Nucleus accumbens (tissue), 56 donors: ENCODE results near the gene PRR12.
A peak's percentile ranks its signal among the peaks of the same experiment; 100 is the strongest.

Experiments
- DNase-seq, 56 donors: peaks; one replicate each; lab custom pipeline; 2025; lab: John Stamatoyannopoulos, UW

PRR12 gene

DNA sequence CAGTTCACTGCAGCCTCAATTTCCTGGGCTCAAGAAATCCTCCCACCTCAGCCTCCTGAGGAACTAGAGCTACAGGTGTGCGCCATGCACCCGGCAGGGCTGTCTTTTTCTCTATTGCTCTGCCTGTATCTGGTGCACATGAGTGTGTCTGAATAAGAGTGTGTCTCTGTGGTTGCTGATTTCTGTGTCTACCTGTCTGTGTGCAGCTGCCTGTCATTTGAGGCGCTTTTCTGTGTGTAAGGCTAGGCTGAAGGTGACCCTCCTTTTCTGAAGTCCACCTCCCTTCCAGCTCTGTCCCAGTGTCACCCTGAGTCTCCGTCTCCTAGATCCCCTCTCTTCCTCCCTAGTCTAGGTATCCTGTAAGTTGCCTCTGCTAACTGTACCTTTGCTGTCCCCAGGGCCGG lies 1.5 kb upstream of the PRR12 start:
- peak in 1 of 56 donors; percentile 16 for DNase-seq

GRCh38 chr19:49590071-49590970 lies 661 bp upstream of the PRR12 start:
- peak; percentile 41 to 96 (median 82) for DNase-seq

DNA sequence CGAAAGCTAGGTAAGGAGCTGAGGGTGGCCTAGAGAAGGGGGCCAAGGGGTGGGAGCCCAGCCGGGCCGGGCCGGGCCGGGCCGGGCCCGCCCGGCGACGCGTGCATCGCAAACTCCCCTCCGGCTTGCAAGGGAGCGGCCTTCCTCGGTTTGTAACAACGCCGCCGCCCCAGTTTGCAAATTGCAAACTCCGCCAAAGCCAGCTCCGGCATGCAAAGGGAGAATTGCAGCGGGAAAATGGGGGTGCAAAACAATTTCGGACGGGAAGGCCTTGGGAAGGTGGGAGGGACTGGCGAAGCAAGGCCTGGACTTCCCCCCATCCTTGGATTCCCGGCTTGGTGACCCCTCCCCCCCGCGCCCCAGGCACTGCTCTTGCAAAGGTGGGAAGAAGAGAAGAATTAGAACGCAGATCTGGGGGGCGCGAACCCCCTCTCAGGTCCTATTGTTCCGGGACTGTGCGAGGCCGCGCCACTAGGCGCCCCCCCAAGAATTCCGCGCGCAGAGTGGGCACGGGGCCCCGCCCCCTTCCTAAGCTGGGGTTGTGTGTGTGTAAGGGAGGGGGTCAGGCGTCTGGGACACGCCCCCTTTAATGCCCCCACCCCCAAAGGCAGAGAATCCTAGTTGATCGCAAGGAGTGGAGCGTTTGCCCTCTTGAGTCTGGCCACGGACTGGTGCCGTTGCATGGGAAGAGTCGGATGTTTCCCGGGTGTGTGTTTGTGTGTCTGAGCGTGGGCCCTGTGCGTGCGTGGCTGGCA lies 926 bp downstream of the PRR12 start:
- DNase-seq = peak in 42 of 56 donors; percentile 30 to 73 (median 55)

DNA sequence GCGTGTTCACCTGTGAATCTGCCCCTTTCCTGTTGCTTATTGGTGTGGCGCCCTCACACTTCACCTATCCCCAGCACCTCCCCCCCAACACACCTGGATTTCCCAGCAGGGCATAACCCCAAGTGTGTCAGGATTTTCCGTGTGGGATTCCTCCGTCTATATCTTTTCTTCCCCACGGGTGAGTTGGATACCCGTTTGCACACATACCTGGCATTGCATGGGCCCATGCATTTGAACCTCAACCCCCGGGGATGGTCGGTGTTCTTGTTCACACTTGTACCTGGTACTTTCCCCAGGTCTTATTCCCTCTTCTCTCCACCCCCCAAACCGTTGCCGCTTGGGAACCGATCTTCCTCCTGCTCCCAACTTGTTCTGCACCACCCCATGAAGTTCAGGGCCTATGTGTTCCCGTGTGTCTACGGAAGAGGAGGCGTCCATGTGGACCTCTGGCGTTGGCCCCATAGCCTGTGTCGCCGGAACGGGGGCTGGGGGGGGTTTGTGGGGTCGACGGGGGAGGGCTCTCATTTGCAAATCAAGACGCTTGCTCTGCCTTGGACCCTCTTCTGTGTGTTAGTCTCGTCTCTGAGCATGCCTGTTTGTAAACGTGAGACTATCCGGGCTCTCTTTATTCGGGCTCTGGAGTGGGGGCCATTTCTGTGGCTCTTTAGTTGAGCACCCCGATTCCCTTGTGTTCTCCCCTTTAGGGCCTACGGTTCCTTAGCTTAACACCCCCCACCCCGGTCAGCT lies 1.7 kb downstream of the PRR12 start:
- DNase-seq = peak in 11 of 56 donors; percentile 15 to 50 (median 28)

GRCh38 chr19:49593233-49594113 lies 2.5 kb downstream of the PRR12 start:
- peak; percentile 41 to 96 (median 90) for DNase-seq

DNA sequence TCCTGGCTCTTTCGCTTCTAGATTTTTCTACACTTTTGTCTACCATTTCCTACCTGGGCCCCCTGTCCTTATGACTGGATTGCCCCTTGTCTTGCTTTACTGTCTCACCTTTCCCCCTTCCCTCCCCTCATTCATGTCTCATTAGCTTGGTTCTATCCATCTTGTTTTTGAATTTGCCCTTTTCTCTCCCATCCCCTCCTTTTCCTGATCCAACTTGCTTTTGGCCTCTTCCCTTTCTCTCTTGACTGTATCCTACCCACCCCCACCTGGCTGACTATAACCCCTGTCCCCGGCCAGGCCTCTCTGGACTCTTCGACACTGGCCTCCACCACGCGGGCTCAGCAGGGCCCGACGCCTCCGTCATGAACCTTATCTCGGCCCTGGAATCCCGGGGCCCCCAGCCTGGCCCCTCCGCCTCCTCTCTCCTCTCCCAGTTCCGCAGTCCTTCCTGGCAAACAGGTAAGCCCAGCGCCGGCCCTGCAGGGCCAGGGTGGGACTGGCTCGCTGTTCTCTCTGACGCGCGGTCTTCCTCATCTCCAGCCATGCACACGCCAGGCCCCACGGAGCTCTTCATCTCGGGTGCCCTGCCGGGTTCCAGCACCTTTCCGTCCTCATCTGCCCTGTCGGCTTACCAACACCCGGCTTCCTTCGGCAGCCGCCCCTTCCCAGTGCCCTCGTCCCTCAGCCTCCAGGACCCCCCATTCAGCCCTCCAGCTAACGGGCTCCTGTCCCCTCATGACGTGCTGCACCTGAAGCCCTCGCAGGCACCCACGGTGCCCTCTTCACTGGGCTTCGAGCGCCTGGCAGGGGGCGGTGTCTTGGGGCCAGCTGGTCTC lies 3.4 kb downstream of the PRR12 start:
- peak in 2 of 56 donors; percentile 1 to 6 for DNase-seq

- no peak for DNase-seq
Measured at GRCh38 chr19:49594993-49595818, 4.2 kb downstream of the PRR12 start.

- DNase-seq = no peak
Measured at GRCh38 chr19:49595819-49596404, 4.9 kb downstream of the PRR12 start.

DNA sequence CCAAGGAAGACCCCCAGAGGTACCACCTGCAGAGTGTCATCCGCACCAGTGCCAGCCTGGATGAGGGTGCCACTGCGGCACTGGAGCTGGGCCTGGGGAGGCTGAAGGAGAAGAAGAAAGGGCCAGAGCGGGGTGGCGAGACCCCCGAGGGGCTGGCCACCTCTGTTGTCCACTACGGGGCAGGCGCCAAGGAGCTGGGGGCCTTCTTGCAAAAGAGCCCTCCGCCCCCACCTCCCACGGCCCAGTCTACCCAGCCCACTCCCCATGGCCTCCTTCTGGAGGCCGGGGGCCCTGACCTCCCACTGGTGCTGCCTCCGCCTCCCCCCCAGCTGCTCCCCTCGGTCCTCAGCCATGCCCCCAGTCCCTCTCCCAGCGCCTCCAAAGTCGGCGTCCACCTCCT lies 5.4 kb downstream of the PRR12 start:
- no peak for DNase-seq

DNA sequence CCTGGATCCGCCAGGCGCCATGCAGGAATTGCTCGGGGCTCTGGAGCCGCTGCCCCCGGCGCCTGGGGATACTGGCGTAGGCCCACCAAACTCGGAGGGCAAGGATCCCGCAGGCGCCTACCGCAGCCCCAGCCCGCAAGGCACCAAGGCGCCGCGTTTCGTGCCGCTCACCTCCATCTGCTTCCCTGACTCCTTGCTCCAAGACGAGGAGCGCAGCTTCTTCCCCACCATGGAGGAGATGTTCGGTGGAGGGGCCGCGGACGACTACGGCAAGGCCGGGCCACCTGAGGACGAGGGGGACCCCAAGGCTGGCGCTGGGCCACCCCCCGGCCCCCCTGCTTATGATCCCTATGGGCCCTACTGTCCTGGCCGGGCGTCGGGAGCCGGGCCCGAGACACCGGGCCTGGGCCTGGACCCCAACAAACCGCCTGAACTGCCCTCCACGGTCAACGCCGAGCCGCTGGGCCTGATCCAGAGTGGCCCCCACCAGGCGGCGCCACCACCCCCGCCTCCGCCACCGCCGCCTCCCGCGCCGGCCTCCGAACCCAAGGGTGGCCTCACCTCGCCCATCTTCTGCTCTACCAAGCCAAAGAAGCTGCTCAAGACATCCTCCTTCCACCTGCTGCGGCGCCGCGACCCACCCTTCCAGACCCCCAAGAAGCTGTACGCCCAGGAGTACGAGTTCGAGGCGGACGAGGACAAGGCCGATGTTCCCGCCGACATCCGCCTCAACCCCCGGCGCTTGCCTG lies 6.1 kb downstream of the PRR12 start:
- DNase-seq = no peak

- DNase-seq = no peak
Measured at GRCh38 chr19:49597703-49597974, 6.7 kb downstream of the PRR12 start.

DNA sequence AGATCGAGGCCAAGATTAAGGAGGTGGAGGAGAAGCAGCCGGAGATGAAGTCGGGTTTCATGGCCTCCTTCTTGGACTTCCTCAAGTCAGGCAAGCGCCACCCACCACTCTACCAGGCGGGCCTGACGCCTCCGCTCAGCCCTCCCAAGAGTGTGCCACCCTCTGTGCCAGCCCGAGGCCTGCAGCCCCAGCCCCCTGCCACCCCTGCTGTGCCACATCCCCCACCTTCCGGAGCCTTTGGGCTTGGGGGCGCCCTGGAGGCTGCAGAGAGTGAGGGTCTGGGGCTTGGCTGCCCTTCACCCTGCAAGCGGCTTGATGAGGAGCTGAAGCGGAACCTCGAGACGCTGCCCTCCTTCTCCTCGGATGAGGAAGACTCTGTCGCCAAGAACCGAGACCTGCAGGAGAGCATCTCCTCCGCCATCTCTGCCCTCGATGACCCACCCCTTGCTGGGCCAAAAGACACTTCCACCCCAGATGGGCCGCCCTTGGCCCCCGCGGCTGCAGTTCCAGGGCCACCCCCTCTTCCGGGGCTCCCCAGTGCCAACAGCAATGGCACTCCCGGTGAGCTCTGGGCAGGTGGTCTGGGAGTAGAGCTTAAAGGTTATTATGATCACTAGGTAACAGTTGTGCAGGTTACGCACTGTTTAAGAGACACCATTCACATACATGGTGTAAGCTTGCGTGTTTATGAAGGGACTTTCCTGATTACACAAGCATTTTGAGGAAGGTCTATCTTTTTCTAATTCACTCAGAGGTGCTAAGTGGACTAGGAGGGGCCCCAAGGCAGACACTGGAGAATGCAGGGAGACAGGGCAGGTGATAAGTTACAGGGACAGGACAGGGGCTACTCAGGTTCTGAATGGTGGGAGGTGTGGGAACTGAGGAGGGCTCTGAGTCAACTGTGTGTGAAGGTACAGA lies 8.7 kb downstream of the PRR12 start:
- no peak for DNase-seq

- DNase-seq = no peak
Measured at GRCh38 chr19:49601482-49602038, 10.6 kb downstream of the PRR12 start.

DNA sequence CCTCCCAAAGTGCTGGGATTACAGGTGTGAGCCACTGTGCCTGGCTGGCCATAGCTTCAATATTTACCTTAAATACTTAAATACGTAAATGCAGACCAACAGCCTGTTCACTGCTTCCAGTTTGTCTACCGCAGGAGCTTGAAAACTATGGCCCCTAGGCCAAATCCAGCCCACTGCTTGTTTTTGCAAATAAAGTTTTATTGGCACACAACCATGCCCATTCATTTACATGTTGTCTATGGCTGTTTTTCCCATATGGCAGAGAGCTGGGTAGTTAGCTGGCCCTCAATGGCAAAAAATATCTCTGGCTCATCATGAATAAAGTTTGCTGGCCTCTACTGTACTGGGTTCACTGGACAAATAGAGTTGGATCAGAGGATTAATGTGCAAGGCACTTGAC lies 11.8 kb downstream of the PRR12 start:
- DNase-seq = no peak

GRCh38 chr19:49605605-49606004 lies 14.6 kb downstream of the PRR12 start:
- DNase-seq = no peak
